Left renal cortex interstitium (tissue), 4 donors: ENCODE results near the gene KATNA1. TPM values are rescaled to one million over a fixed set of nuclear protein-coding genes. Genes with fewer than 3 reads are reported as not detected.

Source experiments
- DNase-seq, 4 donors: peaks; one replicate each; pipeline ENCODE4 v3.0.0-alpha.2; 2013; ENCODE audit warnings: low read depth in 4 of 4, low spot score in 2 of 4, missing footprints in 1 of 4
- polyA plus RNA-seq, 4 donors: library from polyadenylated mRNA; unstranded; fragments of 120-200 nt; gene quantifications; one replicate each; pipeline ENCODE4 v1.2.1, GENCODE V29; 2013; ENCODE audit not compliant: insufficient read length in 4 of 4

KATNA1 gene
- polyA plus RNA-seq, 4 donors, result 26.2 to 30.7 (median 28.7) TPM

GRCh38 chr6:149545258-149545753 lies 103.2 kb downstream of the KATNA1 start:
- peak in 2 of 4 donors; percentile 52 to 54 for DNase-seq

Other genes with a start within 250 kb of the KATNA1 start
- gene SUMO4, start 248.5 kb downstream of the KATNA1 start, polyA plus RNA-seq, result 1 to 10 TPM in 2 of 4 donors, under 1 TPM in 2; 0.42 to 1.8 (median 0.88) TPM
- under 1 TPM; 0.14 to 0.96 (median 0.45) TPM for gene ZC3H12D, start 163.7 kb downstream of the KATNA1 start, polyA plus RNA-seq
- 10 to 100 TPM; 52.1 to 66.2 (median 58.3) TPM for gene PPIL4, start 102.7 kb downstream of the KATNA1 start, polyA plus RNA-seq
- gene GINM1, start 82.3 kb downstream of the KATNA1 start, polyA plus RNA-seq, result 10 to 100 TPM; 80.4 to 99.1 (median 91.6) TPM
- gene LATS1, start 69.4 kb upstream of the KATNA1 start, polyA plus RNA-seq, result 10 to 100 TPM; 25.9 to 33.8 (median 32.4) TPM
- gene NUP43, start 97.8 kb upstream of the KATNA1 start, polyA plus RNA-seq, result 10 to 100 TPM; 36.0 to 53.4 (median 43.3) TPM
- 10 to 100 TPM; 83.3 to 98.4 (median 90.1) TPM for gene PCMT1, start 101.0 kb upstream of the KATNA1 start, polyA plus RNA-seq
- gene LRP11, start 215.6 kb upstream of the KATNA1 start, polyA plus RNA-seq, result 10 to 100 TPM; 33.0 to 36.0 (median 34.0) TPM
- gene RAET1E, start 249.4 kb upstream of the KATNA1 start, polyA plus RNA-seq, result 1 to 10 TPM in 1 of 4 donors, under 1 TPM in 3; 0.29 to 1.1 (median 0.70) TPM